Nephron (organoid): Measurements from ENCODE around the gene FBXO36.

Experiments used
- H3K27ac Mint-ChIP-seq, 3 experiments: 2 replicates each; pipeline ENCODE4 v1.8.0; 2020; ENCODE audit warnings: mixed read lengths in 3 of 3, mild to moderate bottlenecking in 2 of 3, moderate library complexity in 1 of 3
- H3K27me3 Mint-ChIP-seq: 2 replicates; pipeline ENCODE4 v1.8.0; 2021; ENCODE audit warnings: low read depth, mild to moderate bottlenecking, moderate library complexity, mixed read lengths
- H3K36me3 Mint-ChIP-seq: 2 replicates; pipeline ENCODE4 v1.8.0; 2020; ENCODE audit warnings: low read depth, mixed read lengths
- H3K4me1 Mint-ChIP-seq: 2 replicates; pipeline ENCODE4 v1.8.0; 2020; ENCODE audit warnings: mixed read lengths
- H3K4me3 Mint-ChIP-seq, 3 experiments: 2 replicates each; pipeline ENCODE4 v1.8.0; 2020; ENCODE audit warnings: mild to moderate bottlenecking in 3 of 3, mixed read lengths in 3 of 3, moderate library complexity in 2 of 3
- H3K9me3 Mint-ChIP-seq: 2 replicates; pipeline ENCODE4 v1.8.0; 2020; ENCODE audit warnings: mixed read lengths
- CTCF ChIP-seq, 3 experiments: fragments of 200-600 bp; sonication (generic); IDR thresholded peaks; one replicate each; pipeline ENCODE4 v1.5.0; 2021; ENCODE audit warnings: antibody characterized with exemption in 3 of 3; ENCODE audit not compliant: unreplicated experiment in 3 of 3

FBXO36 gene

GRCh38 chr2:230018153-230018552 is 95.8 kb downstream of the FBXO36 start:
- Mint-ChIP-seq H3K9me3 (peaks cover 13% of the 10 kb centered on the region), H3K36me3 (peaks cover 17% of the 10 kb centered on the region), H3K4me3 (no peak overlapping the region), H3K27me3 (no peaks in the 10 kb centered on the region), H3K27ac (no peak overlapping the region), H3K4me1 (no peaks in the 10 kb centered on the region)
- TF ChIP-seq CTCF (IDR thresholded peaks at IDR 0.05; ENCODE audit: unreplicated experiment in 3 of 3), result no peak

- Mint-ChIP-seq H3K4me3 (no peak overlapping the region), H3K27ac (no peak overlapping the region), H3K27me3 (no peaks in the 10 kb centered on the region), H3K4me1 (no peaks in the 10 kb centered on the region), H3K36me3 (peaks cover 12% of the 10 kb centered on the region), H3K9me3 (peaks cover 13% of the 10 kb centered on the region)
- TF ChIP-seq CTCF (IDR thresholded peaks at IDR 0.05; ENCODE audit: unreplicated experiment in 3 of 3), result no peak
Measured at GRCh38 chr2:230019742-230020141, 97.4 kb downstream of the FBXO36 start.

- Mint-ChIP-seq H3K36me3 (no peaks in the 10 kb centered on the region), H3K9me3 (no peaks in the 10 kb centered on the region), H3K27ac (no peak overlapping the region), H3K4me3 (no peak overlapping the region), H3K4me1 (no peaks in the 10 kb centered on the region), H3K27me3 (no peaks in the 10 kb centered on the region)
- TF ChIP-seq CTCF (IDR thresholded peaks at IDR 0.05; ENCODE audit: unreplicated experiment in 3 of 3), result no peak
Measured at GRCh38 chr2:230023313-230023712, 101.0 kb downstream of the FBXO36 start.

- Mint-ChIP-seq H3K27me3 (no peaks in the 10 kb centered on the region), H3K36me3 (peaks cover 4% of the 10 kb centered on the region), H3K9me3 (peaks cover 2% of the 10 kb centered on the region), H3K4me3 (no peak overlapping the region), H3K27ac (no peak overlapping the region), H3K4me1 (no peaks in the 10 kb centered on the region)
- TF ChIP-seq CTCF (IDR thresholded peaks at IDR 0.05; ENCODE audit: unreplicated experiment in 3 of 3), result no peak
Measured at GRCh38 chr2:230042195-230042594, 119.9 kb downstream of the FBXO36 start.

GRCh38 chr2:230043025-230043424 is 120.7 kb downstream of the FBXO36 start:
- Mint-ChIP-seq H3K4me1 (no peaks in the 10 kb centered on the region), H3K36me3 (peaks cover 4% of the 10 kb centered on the region)
- TF ChIP-seq CTCF (IDR thresholded peaks at IDR 0.05; ENCODE audit: unreplicated experiment in 3 of 3), result no peak

GRCh38 chr2:230043461-230043860 is 121.2 kb downstream of the FBXO36 start:
- Mint-ChIP-seq H3K9me3 (peaks cover 2% of the 10 kb centered on the region), H3K27ac (no peak overlapping the region), H3K4me3 (no peak overlapping the region), H3K4me1 (no peaks in the 10 kb centered on the region), H3K27me3 (no peaks in the 10 kb centered on the region), H3K36me3 (peaks cover 4% of the 10 kb centered on the region)
- TF ChIP-seq CTCF (IDR thresholded peaks at IDR 0.05; ENCODE audit: unreplicated experiment in 3 of 3), result no peak

More at GRCh38 chr2:230043025-230043424, 120.7 kb downstream of the FBXO36 start:
- Mint-ChIP-seq H3K27me3 (no peaks in the 10 kb centered on the region), H3K4me3 (no peak overlapping the region), H3K9me3 (peaks cover 2% of the 10 kb centered on the region), H3K27ac (no peak overlapping the region)
